Neuronal stem cell (in vitro differentiated cells): ENCODE measurements around the gene TUBA3E.
"Not testable (repeated sequence)": the region's sequence is repeated elsewhere in the genome, so short reads cannot be mapped to it uniquely, and the experiment has no call there.

Experiments
- DNase-seq: peaks from one replicate; pipeline ENCODE4 v3.0.0-alpha.2; 2013; ENCODE audit warnings: low spot score
- H2AFZ ChIP-seq: one replicate; pipeline ENCODE4 v1.6.1; 2013; ENCODE audit warnings: mild to moderate bottlenecking, low read length, inconsistent platforms
- H2AK5ac ChIP-seq: 2 replicates; pipeline ENCODE4 v1.6.1; 2013; ENCODE audit warnings: low read depth, mild to moderate bottlenecking, inconsistent platforms, low read length, moderate library complexity, mixed read lengths
- H2BK120ac ChIP-seq: 2 replicates; pipeline ENCODE4 v1.6.1; 2013; ENCODE audit warnings: low read depth, mild to moderate bottlenecking, inconsistent platforms, low read length, moderate library complexity, mixed read lengths
- H2BK12ac ChIP-seq: one replicate; pipeline ENCODE4 v1.6.1; 2013; ENCODE audit warnings: low read length, inconsistent platforms
- H2BK15ac ChIP-seq: 2 replicates; pipeline ENCODE4 v1.6.1; 2013; ENCODE audit warnings: mild to moderate bottlenecking, low read length, inconsistent platforms, mixed read lengths
- H2BK5ac ChIP-seq: one replicate; pipeline ENCODE4 v1.6.1; 2013; ENCODE audit warnings: inconsistent platforms, mild to moderate bottlenecking, low read length, moderate library complexity
- H3K14ac ChIP-seq: one replicate; pipeline ENCODE4 v1.6.1; 2013; ENCODE audit warnings: low read length, inconsistent platforms
- H3K18ac ChIP-seq: 2 replicates; pipeline ENCODE4 v1.6.1; 2013; ENCODE audit warnings: low read length, inconsistent platforms
- H3K23ac ChIP-seq: 2 replicates; pipeline ENCODE4 v1.6.1; 2013; ENCODE audit warnings: low read depth, mild to moderate bottlenecking, mixed read lengths, low read length, inconsistent platforms; ENCODE audit not compliant: poor library complexity
- H3K27ac ChIP-seq: replicated peaks from 3 replicates; pipeline ENCODE4 v1.5.1; 2013; ENCODE audit warnings: low read length, inconsistent platforms
- H3K27me3 ChIP-seq, 3 experiments: 2 replicates each; pipeline ENCODE4 v1.6.1; 2013; ENCODE audit warnings: low read length in 3 of 3, mild to moderate bottlenecking in 2 of 3, inconsistent platforms in 1 of 3, low read depth in 1 of 3, mixed read lengths in 1 of 3, moderate library complexity in 1 of 3; ENCODE audit not compliant: control insufficient read depth in 3 of 3, insufficient read depth in 3 of 3
- H3K36me3 ChIP-seq, 2 donors: replicated peaks in 1 of 2; 2 replicates each; pipeline ENCODE4 v1.6.1; 2013; ENCODE audit warnings: low read length in 2 of 2; ENCODE audit not compliant: control insufficient read depth in 2 of 2, insufficient read depth in 2 of 2
- H3K4ac ChIP-seq: 2 replicates; pipeline ENCODE4 v1.6.1; 2013; ENCODE audit warnings: inconsistent platforms, mild to moderate bottlenecking, low read length, moderate library complexity
- H3K4me1 ChIP-seq, 2 donors: 1 replicate in 1 of 2; 2 replicates in 1 of 2; pipeline ENCODE4 v1.6.1; 2013; ENCODE audit warnings: low read length in 2 of 2, low read depth in 1 of 2; ENCODE audit not compliant: control insufficient read depth in 2 of 2, insufficient read depth in 1 of 2
- H3K4me2 ChIP-seq: one replicate; pipeline ENCODE4 v1.6.1; 2013; ENCODE audit warnings: mild to moderate bottlenecking, low read length, inconsistent platforms; ENCODE audit not compliant: insufficient read depth, poor library complexity, severe bottlenecking
- H3K4me3 ChIP-seq, 2 donors: 2 replicates each; pipeline ENCODE4 v1.5.1; 2013; ENCODE audit warnings: low read length in 2 of 2, mild to moderate bottlenecking in 2 of 2, inconsistent platforms in 1 of 2, moderate library complexity in 1 of 2
- H3K79me1 ChIP-seq: one replicate; pipeline ENCODE4 v1.6.1; 2013; ENCODE audit warnings: low read depth, mild to moderate bottlenecking, inconsistent platforms, low read length, moderate library complexity
- H3K9ac ChIP-seq: one replicate; pipeline ENCODE4 v1.6.1; 2013; ENCODE audit warnings: mild to moderate bottlenecking, low read depth, low read length, inconsistent platforms; ENCODE audit not compliant: poor library complexity
- H3K9me3 ChIP-seq, 2 donors: replicated peaks in 1 of 2; 2 replicates each; pipeline versions ENCODE3 to v1.6.1; 2013; ENCODE audit warnings: low read length in 2 of 2, mild to moderate bottlenecking in 2 of 2, inconsistent platforms in 1 of 2, low read depth in 1 of 2, mixed read lengths in 1 of 2, moderate library complexity in 1 of 2; ENCODE audit not compliant: control insufficient read depth in 2 of 2, insufficient read depth in 1 of 2
- H4K8ac ChIP-seq: one replicate; pipeline ENCODE4 v1.6.1; 2013; ENCODE audit warnings: low read depth, mild to moderate bottlenecking, inconsistent platforms, low read length, moderate library complexity
- H4K91ac ChIP-seq: one replicate; pipeline ENCODE4 v1.6.1; 2013; ENCODE audit warnings: low read length, low read depth, mild to moderate bottlenecking, inconsistent platforms; ENCODE audit not compliant: poor library complexity
- WGBS, 2 donors: extraction: QIAGEN DNeasy Blood & Tissue Kit; methylation state at CpG; one replicate each; pipeline ENCODE4 v1.1.7; 2013; ENCODE audit warnings: missing lambda C conversion rate in 2 of 2, mixed read lengths in 1 of 2; ENCODE audit not compliant: insufficient read length in 2 of 2, insufficient replicate concordance in 1 of 2; ENCODE audit errors: extremely low coverage in 2 of 2; 5-methylcytosine and 5-hydroxymethylcytosine counted together

TUBA3E gene

GRCh38 chr2:130190237-130190636, 8.0 kb downstream of the TUBA3E start:
- no peaks in the 10 kb centered on the region for H3K4me1 ChIP-seq
- no peak overlapping the region for H3K4me2 ChIP-seq
- no peaks in the 10 kb centered on the region for H3K79me1 ChIP-seq
- no peak overlapping the region for H2AFZ ChIP-seq
- WGBS, 2 donors, result no CpG with 5 or more reads among the region's 15 CpGs
- no peak overlapping the region for H2BK12ac ChIP-seq
- H2BK5ac ChIP-seq, result no peak overlapping the region
- no peak overlapping the region for H4K8ac ChIP-seq
- peaks cover 2 to 10% of the 10 kb centered on the region in 2 donors for H3K36me3 ChIP-seq
- no peak overlapping the region for H2AK5ac ChIP-seq
- no peaks in the 10 kb centered on the region for H3K9me3 ChIP-seq
- no peak overlapping the region for H3K4ac ChIP-seq
- H3K27ac ChIP-seq, result no peak overlapping the region
- no peak overlapping the region for H3K9ac ChIP-seq
- H2BK120ac ChIP-seq, result no peak overlapping the region
- H3K14ac ChIP-seq, result no peak overlapping the region
- H3K18ac ChIP-seq, result no peak overlapping the region
- H3K27me3 ChIP-seq, result no peaks in the 10 kb centered on the region
- no peak overlapping the region for H4K91ac ChIP-seq
- H3K4me3 ChIP-seq, result no peak overlapping the region
- no peak overlapping the region for H2BK15ac ChIP-seq
- no peak overlapping the region for H3K23ac ChIP-seq
- no peak for DNase-seq

- H3K9me3 ChIP-seq, H2BK15ac ChIP-seq, H2BK12ac ChIP-seq, H3K9ac ChIP-seq, H2AFZ ChIP-seq, H3K27me3 ChIP-seq, H2AK5ac ChIP-seq, H4K91ac ChIP-seq, H3K4me2 ChIP-seq, H3K14ac ChIP-seq, H3K23ac ChIP-seq, H3K4ac ChIP-seq, H4K8ac ChIP-seq, H3K4me3 ChIP-seq, H3K18ac ChIP-seq, DNase-seq, H3K27ac ChIP-seq, H3K79me1 ChIP-seq, H2BK5ac ChIP-seq, H3K4me1 ChIP-seq, H2BK120ac ChIP-seq: not testable (repeated sequence)
- WGBS, 2 donors, result no CpG with 5 or more reads among the region's 4 CpGs
- peaks cover 4 to 17% of the 10 kb centered on the region in 2 donors for H3K36me3 ChIP-seq
These were observed 9.3 kb downstream of the TUBA3E start for GRCh38 chr2:130188958-130189357.

DNA sequence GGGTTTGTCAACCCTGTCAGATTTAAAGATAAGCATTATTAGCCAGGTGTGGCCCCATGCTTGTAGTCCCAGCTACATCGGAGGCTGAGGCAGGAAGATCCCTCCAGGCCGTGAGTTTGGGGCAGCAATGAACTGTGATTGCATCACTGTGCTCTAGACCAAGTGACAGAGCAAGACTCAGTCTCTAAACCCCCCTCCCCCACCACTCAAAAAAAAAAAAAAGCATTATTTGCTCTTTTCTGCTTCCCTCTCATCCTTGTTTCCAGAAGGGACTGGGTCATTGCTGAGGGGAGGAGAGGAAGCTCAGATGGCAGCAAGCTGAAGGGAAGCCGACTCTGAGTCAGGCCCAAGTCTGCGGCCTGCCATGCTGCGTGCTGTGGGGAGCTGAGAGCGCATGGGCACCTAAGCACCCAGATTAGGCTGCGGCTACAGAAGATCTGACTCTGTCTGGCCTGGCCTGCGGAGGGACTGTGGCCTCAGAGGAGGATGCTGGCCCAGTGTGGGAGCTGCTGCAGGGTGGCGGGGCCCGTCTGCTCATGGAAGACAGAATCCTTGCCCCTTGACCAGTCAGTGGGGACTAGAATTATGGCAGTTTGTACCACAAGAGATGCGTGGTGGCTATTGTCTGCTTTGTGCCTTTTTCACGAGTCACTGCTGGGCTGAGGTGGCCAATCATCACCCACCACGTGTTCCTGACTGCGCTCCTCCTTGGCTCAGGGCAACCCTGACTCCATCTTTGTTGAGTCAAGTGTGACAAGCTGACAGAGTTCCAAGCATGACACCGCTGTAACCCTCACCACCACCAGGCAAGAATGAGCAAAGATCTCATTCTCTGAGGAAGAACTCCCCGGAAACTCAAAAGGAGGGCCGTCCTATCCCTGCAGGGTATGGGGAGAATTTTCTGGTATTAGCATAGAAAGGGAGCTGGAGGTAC, 10.1 kb downstream of the TUBA3E start:
- not testable (repeated sequence) for H2AFZ ChIP-seq, H3K79me1 ChIP-seq, H2AK5ac ChIP-seq, H3K9me3 ChIP-seq, H3K23ac ChIP-seq, H4K91ac ChIP-seq, H2BK120ac ChIP-seq, DNase-seq, H3K14ac ChIP-seq, H2BK12ac ChIP-seq, H2BK15ac ChIP-seq, H3K4me2 ChIP-seq, H2BK5ac ChIP-seq, H3K27ac ChIP-seq, H4K8ac ChIP-seq, H3K4ac ChIP-seq, H3K18ac ChIP-seq, H3K4me3 ChIP-seq, H3K9ac ChIP-seq, H3K27me3 ChIP-seq
- WGBS, 2 donors, result no CpG with 5 or more reads among the region's 17 CpGs
- H3K4me1 ChIP-seq, result peaks cover 10 to 11% of the 10 kb centered on the region in 2 donors
- peaks cover 4 to 19% of the 10 kb centered on the region in 2 donors for H3K36me3 ChIP-seq

DNA sequence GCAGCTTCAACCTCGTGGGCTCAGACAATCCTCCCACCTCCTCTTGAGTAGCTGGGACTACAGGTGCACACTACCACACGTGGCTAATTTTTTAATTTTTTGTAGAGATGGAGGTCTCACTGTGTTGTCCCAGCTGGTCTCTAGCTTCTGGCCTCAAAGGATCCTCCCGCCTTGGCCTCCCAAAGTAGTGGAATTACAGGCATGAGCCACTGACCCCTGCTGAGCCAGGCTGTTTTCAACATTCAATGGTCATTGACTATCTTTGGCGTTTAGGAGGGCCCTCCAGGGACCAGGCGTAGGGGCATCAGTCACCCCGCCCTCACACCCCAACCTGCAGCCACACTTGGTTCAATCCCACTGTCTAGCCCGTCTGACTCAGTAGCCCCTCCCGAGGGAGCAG, 11.0 kb downstream of the TUBA3E start:
- H3K36me3 ChIP-seq, result peaks cover 4 to 19% of the 10 kb centered on the region in 2 donors
- H2BK5ac ChIP-seq, result no peak overlapping the region
- H2BK120ac ChIP-seq, result no peak overlapping the region

More for the DNA sequence above, 11.0 kb downstream of the TUBA3E start:
- H2AFZ ChIP-seq, result no peak overlapping the region
- H3K27me3 ChIP-seq, result no peaks in the 10 kb centered on the region
- no peak for DNase-seq
- no peak overlapping the region for H3K14ac ChIP-seq
- no peak overlapping the region for H4K8ac ChIP-seq
- no peak overlapping the region for H3K18ac ChIP-seq
- H3K4ac ChIP-seq, result no peak overlapping the region
- no peak overlapping the region for H4K91ac ChIP-seq
- no peak overlapping the region for H3K9ac ChIP-seq
- peaks cover 14 to 15% of the 10 kb centered on the region in 2 donors for H3K4me1 ChIP-seq
- peaks cover 4% of the 10 kb centered on the region for H3K79me1 ChIP-seq
- no peak overlapping the region for H3K23ac ChIP-seq
- no CpG with 5 or more reads among the region's 8 CpGs for WGBS, 2 donors
- H3K4me2 ChIP-seq, result no peak overlapping the region
- H2BK15ac ChIP-seq, result no peak overlapping the region
- no peak overlapping the region for H2AK5ac ChIP-seq
- no peak overlapping the region for H2BK12ac ChIP-seq
- no peaks in the 10 kb centered on the region for H3K9me3 ChIP-seq
- H3K4me3 ChIP-seq, result no peak overlapping the region
- H3K27ac ChIP-seq, result no peak overlapping the region
